Prostate gland (tissue), 2 donors: ENCODE data around the gene TMTC1. TPM values are rescaled to one million over a fixed set of nuclear protein-coding genes. Genes with fewer than 3 reads are reported as not detected.

Experiments
- DNase-seq: peaks from one replicate; pipeline ENCODE4 v3.0.0-alpha.2; 2019; ENCODE audit warnings: low spot score
- H3K27ac ChIP-seq, 2 donors: fragments of 200-600 bp; sonication (generic); 2 replicates each; pipeline ENCODE4 v1.5.1; 2017 to 2019
- H3K27me3 ChIP-seq: fragments of 200-600 bp; sonication (generic); replicated peaks from 2 replicates; pipeline ENCODE4 v1.5.1; 2019; ENCODE audit not compliant: insufficient read depth
- H3K36me3 ChIP-seq, 2 donors: fragments of 200-600 bp; sonication (generic); 1 replicate in 1 of 2; 2 replicates in 1 of 2; pipeline versions ENCODE4 v1.5.1 to v1.8.1; 2017 to 2019
- H3K4me1 ChIP-seq: fragments of 200-600 bp; sonication (generic); replicated peaks from 2 replicates; pipeline ENCODE4 v1.5.1; 2019
- H3K4me3 ChIP-seq, 2 donors: fragments of 200-600 bp; sonication (generic); 2 replicates each; pipeline ENCODE4 v1.5.1; 2017 to 2019
- H3K9me3 ChIP-seq: fragments of 200-600 bp; sonication (generic); 2 replicates; pipeline ENCODE4 v1.5.1; 2017
- CTCF ChIP-seq, 4 experiments: fragments of 200-600 bp in 2 of 4; fragments of 450-650 bp in 2 of 4; sonication (generic) in 2 of 4; IDR thresholded peaks; 1 replicate in 3 of 4; 2 replicates in 1 of 4; pipeline ENCODE4 v1.5.1; 2016 to 2019; ENCODE audit warnings: antibody characterized with exemption in 4 of 4, mild to moderate bottlenecking in 2 of 4, moderate library complexity in 2 of 4
- POLR2A ChIP-seq: fragments of 450-650 bp; IDR thresholded peaks from one replicate; pipeline ENCODE4 v1.6.1; 2016; ENCODE audit warnings: antibody characterized with exemption, mild to moderate bottlenecking
- POLR2AphosphoS5 ChIP-seq: sonication (generic); formaldehyde crosslinking; IDR thresholded peaks from one replicate; pipeline ENCODE4 v1.6.1; 2017; ENCODE audit warnings: antibody characterized with exemption
- WGBS: methylation state at CpG from one replicate; pipeline ENCODE4 v1.1.5; 2018; 5-methylcytosine and 5-hydroxymethylcytosine counted together
- intact Hi-C: fragments of 100-400 bp; cut with DNase I; formaldehyde crosslinking; loops from one replicate; pipeline ENCODE4 v1.14.2; 2022
- total RNA-seq, 2 donors: library from RNA; depleted of rRNA; stranded (reverse); fragments of >200 nt; gene quantifications; one replicate each; pipeline ENCODE4 v1.1.0, GENCODE V29; 2016

Gene TMTC1
- total RNA-seq, 2 donors from 2014 or later = 12.9 to 25.2 TPM

DNA sequence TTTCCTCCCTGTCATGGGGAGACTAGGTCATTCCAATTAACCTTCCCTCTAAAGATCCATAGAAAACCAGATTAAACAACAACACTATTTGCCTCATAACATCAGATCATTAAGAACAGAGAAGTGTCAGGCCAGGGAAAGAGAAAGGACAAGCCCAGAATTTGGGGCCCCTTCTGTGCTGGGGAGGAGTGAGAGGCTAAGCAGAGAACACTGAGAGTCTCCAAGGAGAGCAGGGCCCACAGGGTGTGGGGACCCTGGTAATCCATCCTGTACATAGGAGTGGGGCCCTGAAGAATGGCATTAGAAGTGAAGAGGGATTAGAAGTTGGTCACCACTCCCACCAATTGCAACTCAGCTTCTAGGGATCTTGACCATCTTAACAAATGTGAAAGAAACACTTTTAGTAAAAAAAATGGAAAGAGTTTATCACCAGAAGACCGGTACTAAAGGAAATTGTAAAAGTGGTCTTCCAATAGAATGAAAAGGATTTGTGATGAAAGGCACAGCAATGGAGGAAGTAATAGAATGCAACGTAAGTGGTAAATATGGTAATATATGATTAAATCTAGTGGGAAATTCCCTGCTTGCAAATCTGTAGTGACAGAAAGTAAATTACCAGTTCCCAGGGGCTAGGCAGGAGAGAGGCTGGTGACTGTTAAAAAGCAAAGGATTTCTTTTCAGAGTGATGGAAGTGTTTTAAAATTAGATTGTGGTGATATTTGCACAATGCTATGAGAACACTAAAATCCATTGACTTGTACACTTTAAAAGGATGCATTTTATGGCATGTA is 14.0 kb upstream of the TMTC1 start:
- WGBS = 69% methylated on average over 2 of the region's 2 CpGs
- H3K27ac ChIP-seq = no peak overlapping the region
- intact Hi-C loops = loop anchor here (5.0 kb wide), 1 partner anchor 85 kb away; no protein-coding TSS in a partner anchor
- TF ChIP-seq POLR2AphosphoS5 (no peak), POLR2A (no peak), CTCF (IDR thresholded peaks at IDR 0.05) (no peak)
- H3K4me3 ChIP-seq = no peak overlapping the region
- H3K9me3 ChIP-seq = no peaks in the 10 kb centered on the region
- no peaks in the 10 kb centered on the region for H3K36me3 ChIP-seq
- no peaks in the 10 kb centered on the region for H3K4me1 ChIP-seq
- H3K27me3 ChIP-seq = no peaks in the 10 kb centered on the region
- no peak for DNase-seq

- H3K27ac ChIP-seq = no peak overlapping the region
- WGBS = 12% methylated on average over 6 of the region's 6 CpGs
- no peaks in the 10 kb centered on the region for H3K36me3 ChIP-seq
- DNase-seq = peak; percentile 60
- TF ChIP-seq CTCF (IDR thresholded peaks at IDR 0.05) (peak in 1 of 4 experiments; percentile 30), POLR2A (no peak), POLR2AphosphoS5 (peak; percentile 83)
- no peaks in the 10 kb centered on the region for H3K4me1 ChIP-seq
- H3K9me3 ChIP-seq = no peaks in the 10 kb centered on the region
- no peak overlapping the region for H3K4me3 ChIP-seq
- intact Hi-C loops = loop anchor here (5.0 kb wide), 1 partner anchor 85 kb away; no protein-coding TSS in a partner anchor
- no peaks in the 10 kb centered on the region for H3K27me3 ChIP-seq
Observed at GRCh38 chr12:29796823-29797263, 13.1 kb upstream of the TMTC1 start.

- intact Hi-C loops = loop anchor here (5.0 kb wide), 1 partner anchor 87 kb away; no protein-coding TSS in a partner anchor
- no peaks in the 10 kb centered on the region for H3K9me3 ChIP-seq
- H3K27ac ChIP-seq = no peak overlapping the region
- no peak for DNase-seq
- H3K36me3 ChIP-seq = no peaks in the 10 kb centered on the region
- H3K4me3 ChIP-seq = no peak overlapping the region
- TF ChIP-seq POLR2A (no peak), CTCF (IDR thresholded peaks at IDR 0.05) (no peak), POLR2AphosphoS5 (no peak)
- WGBS = 61% methylated on average over 3 of the region's 3 CpGs
- no peaks in the 10 kb centered on the region for H3K27me3 ChIP-seq
- no peaks in the 10 kb centered on the region for H3K4me1 ChIP-seq
Observed at GRCh38 chr12:29795715-29796114, 12.0 kb upstream of the TMTC1 start.

DNA sequence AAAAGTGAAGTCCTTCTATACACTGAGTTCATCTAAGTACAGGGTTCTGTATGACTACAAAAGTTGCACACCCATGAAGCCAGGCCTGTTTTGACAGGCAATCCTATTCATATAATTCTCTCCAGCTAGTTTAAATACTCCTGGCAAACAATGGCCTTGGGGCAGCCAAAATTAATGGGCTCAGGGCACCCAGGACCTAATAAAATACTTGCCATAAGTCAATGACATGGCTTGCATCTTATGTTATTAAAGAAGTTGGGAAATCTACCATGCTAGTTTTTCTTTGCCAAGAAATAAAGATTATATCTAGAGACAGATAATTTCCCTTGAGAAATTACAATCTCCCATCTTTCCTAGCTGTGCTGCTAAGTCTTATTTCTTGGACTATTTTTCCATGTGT is 11.1 kb upstream of the TMTC1 start:
- Histone ChIP-seq H3K9me3 (no peaks in the 10 kb centered on the region), H3K27ac (no peak overlapping the region), H3K27me3 (no peaks in the 10 kb centered on the region), H3K36me3 (no peaks in the 10 kb centered on the region), H3K4me1 (no peaks in the 10 kb centered on the region), H3K4me3 (no peak overlapping the region)
- intact Hi-C loops = loop anchor here (5.0 kb wide), 1 partner anchor 87 kb away; no protein-coding TSS in a partner anchor
- DNase-seq = peak; percentile 42
- TF ChIP-seq CTCF (IDR thresholded peaks at IDR 0.05) (no peak), POLR2A (no peak), POLR2AphosphoS5 (peak; percentile 44)

GRCh38 chr12:29792853-29793252 is 9.1 kb upstream of the TMTC1 start:
- DNase-seq = no peak
- intact Hi-C loops = no loop called here
- no peak overlapping the region for H3K4me3 ChIP-seq
- H3K36me3 ChIP-seq = no peaks in the 10 kb centered on the region
- no peaks in the 10 kb centered on the region for H3K27me3 ChIP-seq
- WGBS = 97% methylated on average over 8 of the region's 8 CpGs
- TF ChIP-seq POLR2AphosphoS5 = no peak
- no peak for TF ChIP-seq POLR2A
- no peak for TF ChIP-seq CTCF (IDR thresholded peaks at IDR 0.05)
- no peak overlapping the region for H3K27ac ChIP-seq
- H3K9me3 ChIP-seq = no peaks in the 10 kb centered on the region
- H3K4me1 ChIP-seq = no peaks in the 10 kb centered on the region
